Tibial nerve (tissue), 4 donors: ENCODE data around the gene MECR. TPM values are rescaled to one million over a fixed set of nuclear protein-coding genes. Genes with fewer than 3 reads are reported as not detected.
"Not testable (repeated sequence)": the region's sequence is repeated elsewhere in the genome, so short reads cannot be mapped to it uniquely, and the experiment has no call there.

Source experiments
- DNase-seq, 2 donors: peaks; one replicate each; pipeline ENCODE4 v3.0.0-alpha.2; 2019; ENCODE audit warnings: low spot score in 2 of 2
- H3K27ac ChIP-seq, 4 donors: fragments of 200-600 bp; sonication (generic) in 3 of 4; one replicate each; pipeline ENCODE4 v1.5.1; 2017 to 2019; ENCODE audit warnings: mild to moderate bottlenecking in 1 of 4
- H3K27me3 ChIP-seq, 2 donors: fragments of 200-600 bp; sonication (generic) in 1 of 2; one replicate each; pipeline versions ENCODE4 v1.5.1 to v1.6.0; 2017 to 2019
- H3K36me3 ChIP-seq, 3 donors: fragments of 200-600 bp; sonication (generic); one replicate each; pipeline ENCODE4 v1.5.1; 2018 to 2019
- H3K4me1 ChIP-seq, 4 donors: fragments of 200-600 bp; sonication (generic) in 3 of 4; one replicate each; pipeline ENCODE4 v1.5.1; 2017 to 2019
- H3K4me3 ChIP-seq, 4 donors: fragments of 200-600 bp; sonication (generic) in 3 of 4; one replicate each; pipeline ENCODE4 v1.5.1; 2017 to 2019; ENCODE audit warnings: mild to moderate bottlenecking in 1 of 4, moderate library complexity in 1 of 4
- H3K9me3 ChIP-seq, 4 donors: fragments of 200-600 bp; sonication (generic) in 3 of 4; one replicate each; pipeline ENCODE4 v1.5.1; 2017 to 2019
- EP300 ChIP-seq, 2 donors: sonication (generic); formaldehyde crosslinking; IDR thresholded peaks; one replicate each; pipeline ENCODE4 v1.6.1; 2017; ENCODE audit warnings: antibody characterized with exemption in 2 of 2, mild to moderate bottlenecking in 1 of 2
- POLR2A ChIP-seq, 2 donors: fragments of 450-650 bp; IDR thresholded peaks; one replicate each; pipeline ENCODE4 v1.6.1; 2017; ENCODE audit warnings: antibody characterized with exemption in 2 of 2, mild to moderate bottlenecking in 2 of 2, moderate library complexity in 2 of 2
- WGBS, 2 donors: methylation state at CpG; one replicate each; pipeline ENCODE4 v1.1.5; 2018; 5-methylcytosine and 5-hydroxymethylcytosine counted together
- total RNA-seq, 4 donors: library from RNA; depleted of rRNA; stranded (reverse); fragments of >200 nt; gene quantifications; one replicate each; pipeline ENCODE4 v1.1.0, GENCODE V29; 2016
- TF ChIP-seq, protein P1 (sequence below), 5 experiments: fragments of 200-600 bp in 3 of 5; fragments of 450-650 bp in 2 of 5; sonication (generic) in 3 of 5; IDR thresholded peaks; one replicate each; pipeline ENCODE4 v1.5.1; 2016 to 2019; ENCODE audit warnings: antibody characterized with exemption in 5 of 5, mild to moderate bottlenecking in 3 of 5, moderate library complexity in 2 of 5

The MECR gene
- total RNA-seq, 4 donors from 2014 or later = 18.8 to 34.2 (median 22.9) TPM

- 71 to 75% methylated on average over 6 of the region's 6 CpGs for WGBS, 2 donors
- no peak for DNase-seq
- Histone ChIP-seq H3K36me3 (peaks cover 0 to 54% (median 0%) of the 10 kb centered on the region in 3 donors), H3K4me1 (no peaks in the 10 kb centered on the region), H3K27me3 (no peaks in the 10 kb centered on the region), H3K9me3 (no peaks in the 10 kb centered on the region), H3K27ac (no peak overlapping the region), H3K4me3 (no peak overlapping the region)
- TF ChIP-seq, protein P1, sequence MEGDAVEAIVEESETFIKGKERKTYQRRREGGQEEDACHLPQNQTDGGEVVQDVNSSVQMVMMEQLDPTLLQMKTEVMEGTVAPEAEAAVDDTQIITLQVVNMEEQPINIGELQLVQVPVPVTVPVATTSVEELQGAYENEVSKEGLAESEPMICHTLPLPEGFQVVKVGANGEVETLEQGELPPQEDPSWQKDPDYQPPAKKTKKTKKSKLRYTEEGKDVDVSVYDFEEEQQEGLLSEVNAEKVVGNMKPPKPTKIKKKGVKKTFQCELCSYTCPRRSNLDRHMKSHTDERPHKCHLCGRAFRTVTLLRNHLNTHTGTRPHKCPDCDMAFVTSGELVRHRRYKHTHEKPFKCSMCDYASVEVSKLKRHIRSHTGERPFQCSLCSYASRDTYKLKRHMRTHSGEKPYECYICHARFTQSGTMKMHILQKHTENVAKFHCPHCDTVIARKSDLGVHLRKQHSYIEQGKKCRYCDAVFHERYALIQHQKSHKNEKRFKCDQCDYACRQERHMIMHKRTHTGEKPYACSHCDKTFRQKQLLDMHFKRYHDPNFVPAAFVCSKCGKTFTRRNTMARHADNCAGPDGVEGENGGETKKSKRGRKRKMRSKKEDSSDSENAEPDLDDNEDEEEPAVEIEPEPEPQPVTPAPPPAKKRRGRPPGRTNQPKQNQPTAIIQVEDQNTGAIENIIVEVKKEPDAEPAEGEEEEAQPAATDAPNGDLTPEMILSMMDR (IDR thresholded peaks at IDR 0.05) = no peak
- TF ChIP-seq POLR2A (IDR thresholded peaks at IDR 0.05) (no peak), EP300 (IDR thresholded peaks at IDR 0.05) (no peak)
Measured at GRCh38 chr1:29223521-29223920, 7.2 kb downstream of the MECR start.

DNA sequence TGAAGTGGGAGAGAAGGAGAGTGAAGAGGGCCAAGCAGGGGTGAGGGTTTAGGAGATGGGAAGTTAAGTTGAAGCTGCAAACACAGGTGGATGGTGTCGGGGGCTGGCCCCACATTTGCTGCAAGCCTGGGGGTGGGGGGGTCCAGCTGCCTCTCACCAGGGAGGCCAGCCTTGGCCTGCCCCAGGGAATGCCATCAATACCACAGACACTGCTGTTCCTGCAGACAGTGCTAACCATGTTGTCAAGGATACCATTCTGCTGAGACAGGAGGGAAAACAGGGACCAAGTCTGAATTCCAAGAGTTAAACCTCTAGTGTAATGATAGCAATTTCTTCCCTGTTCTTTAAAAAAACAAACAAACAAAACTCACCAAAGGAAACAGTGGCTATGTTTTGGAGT is 8.0 kb downstream of the MECR start:
- Histone ChIP-seq H3K36me3 (peaks cover 0 to 54% (median 0%) of the 10 kb centered on the region in 3 donors), H3K4me3 (no peak overlapping the region), H3K27me3 (no peaks in the 10 kb centered on the region), H3K27ac (no peak overlapping the region), H3K9me3 (no peaks in the 10 kb centered on the region), H3K4me1 (no peaks in the 10 kb centered on the region)
- TF ChIP-seq EP300 (IDR thresholded peaks at IDR 0.05) (no peak), POLR2A (IDR thresholded peaks at IDR 0.05) (no peak)
- TF ChIP-seq, protein P1 (IDR thresholded peaks at IDR 0.05) = no peak
- no peak for DNase-seq
- 100% methylated on average over 1 of the region's 1 CpG for WGBS, 2 donors

GRCh38 chr1:29222260-29222659 is 8.5 kb downstream of the MECR start:
- peaks cover 0 to 58% (median 0%) of the 10 kb centered on the region in 3 donors for H3K36me3 ChIP-seq
- WGBS, 2 donors = 75 to 77% methylated on average over 6 of the region's 6 CpGs
- not testable (repeated sequence) for H3K27me3 ChIP-seq

GRCh38 chr1:29221296-29221695 is 9.4 kb downstream of the MECR start:
- Histone ChIP-seq H3K36me3 (peaks cover 0 to 62% (median 0%) of the 10 kb centered on the region in 3 donors), H3K27ac (no peak overlapping the region), H3K9me3 (no peaks in the 10 kb centered on the region), H3K4me3 (no peak overlapping the region), H3K4me1 (no peaks in the 10 kb centered on the region), H3K27me3 (no peaks in the 10 kb centered on the region)
- TF ChIP-seq POLR2A (IDR thresholded peaks at IDR 0.05) (no peak), EP300 (IDR thresholded peaks at IDR 0.05) (no peak)
- TF ChIP-seq, protein P1 (IDR thresholded peaks at IDR 0.05) = no peak
- no peak for DNase-seq
- 90% methylated on average over 3 of the region's 3 CpGs for WGBS, 2 donors

More at GRCh38 chr1:29222260-29222659, 8.5 kb downstream of the MECR start:
- H3K4me1 ChIP-seq, DNase-seq, H3K27ac ChIP-seq, H3K9me3 ChIP-seq, H3K4me3 ChIP-seq: not testable (repeated sequence)

DNA sequence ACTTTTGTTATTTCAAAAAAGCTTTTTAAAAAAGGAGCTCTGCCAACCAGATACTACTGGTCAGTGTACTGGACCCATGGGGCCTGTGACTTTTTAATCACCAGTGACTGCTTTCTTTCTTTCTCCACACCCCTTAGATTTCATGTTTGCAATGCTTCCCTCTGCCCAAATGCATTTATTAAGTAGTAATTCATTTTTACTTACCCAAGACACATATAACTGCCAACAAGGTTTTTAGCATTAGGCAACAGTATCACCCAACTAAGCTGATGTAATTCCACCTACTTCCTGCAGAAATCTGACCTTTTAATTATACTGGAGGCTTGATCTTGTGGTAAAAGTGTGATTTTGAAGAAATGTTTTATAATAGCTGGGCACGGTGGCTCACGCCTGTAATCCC is 12.5 kb downstream of the MECR start:
- Histone ChIP-seq H3K36me3 (peaks cover 0 to 67% (median 0%) of the 10 kb centered on the region in 3 donors), H3K4me1 (no peaks in the 10 kb centered on the region), H3K4me3 (no peak overlapping the region), H3K9me3 (no peaks in the 10 kb centered on the region), H3K27me3 (no peaks in the 10 kb centered on the region), H3K27ac (no peak overlapping the region)
- WGBS, 2 donors = 74 to 80% methylated on average over 2 of the region's 2 CpGs
- TF ChIP-seq, protein P1 (IDR thresholded peaks at IDR 0.05) = no peak
- DNase-seq = no peak

DNA sequence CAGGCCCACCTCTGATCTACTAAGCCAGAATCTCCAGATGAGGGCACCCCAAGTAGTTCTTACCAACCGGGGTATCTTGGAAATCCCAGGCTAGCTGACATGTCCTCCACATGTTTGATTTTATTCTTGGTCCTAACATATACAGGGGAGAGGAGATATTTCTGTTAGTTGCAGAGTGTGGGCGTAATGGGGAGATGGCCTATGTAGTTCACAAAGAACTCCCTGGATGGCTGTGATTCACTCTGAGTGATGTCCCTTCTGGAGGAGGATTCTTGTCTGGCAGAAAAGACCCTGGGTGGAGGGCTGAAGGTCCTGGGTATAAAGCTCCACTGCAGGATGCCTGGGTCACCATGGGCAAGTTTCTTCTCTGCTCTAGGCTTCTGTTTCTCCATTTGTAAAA is 13.1 kb downstream of the MECR start:
- Histone ChIP-seq H3K27ac (no peak overlapping the region), H3K27me3 (no peaks in the 10 kb centered on the region), H3K36me3 (peaks cover 0 to 67% (median 0%) of the 10 kb centered on the region in 3 donors), H3K9me3 (no peaks in the 10 kb centered on the region), H3K4me1 (no peaks in the 10 kb centered on the region), H3K4me3 (no peak overlapping the region)
- DNase-seq = no peak
- no peak for TF ChIP-seq EP300 (IDR thresholded peaks at IDR 0.05)
- TF ChIP-seq, protein P1 (IDR thresholded peaks at IDR 0.05) = no peak
- TF ChIP-seq POLR2A (IDR thresholded peaks at IDR 0.05) = no peak
- WGBS, 2 donors = 86 to 98% methylated on average over 2 of the region's 2 CpGs
